ENCODE results near the gene ST3GAL3. TPM values are rescaled to one million over a fixed set of nuclear protein-coding genes. Genes with fewer than 3 reads are reported as not detected.

The ST3GAL3 gene
- total RNA-seq, 1 donor from 2014 or later = 14.9 TPM

- H3K4me1 Mint-ChIP-seq (ENCODE audit: unreplicated experiment) = peaks cover 4% of the 10 kb centered on the region
- H3K27ac Mint-ChIP-seq (ENCODE audit: unreplicated experiment) = no peak overlapping the region
- peaks cover 4% of the 10 kb centered on the region for H3K36me3 Mint-ChIP-seq (ENCODE audit: low read depth, unreplicated experiment)
- no peak overlapping the region for H3K4me3 Mint-ChIP-seq (ENCODE audit: unreplicated experiment)
- no peak for DNase-seq (ENCODE audit: low spot score)
- TF ChIP-seq CTCF (IDR thresholded peaks at IDR 0.05; ENCODE audit: unreplicated experiment) = no peak
- H3K9me3 Mint-ChIP-seq (ENCODE audit: unreplicated experiment) = no peaks in the 10 kb centered on the region
- no peaks in the 10 kb centered on the region for H3K27me3 Mint-ChIP-seq (ENCODE audit: unreplicated experiment)
These were observed 142.3 kb downstream of the ST3GAL3 start for GRCh38 chr1:43849670-43850069.

GRCh38 chr1:43850591-43851233 is 143.4 kb downstream of the ST3GAL3 start:
- peaks cover 7% of the 10 kb centered on the region for H3K36me3 Mint-ChIP-seq (ENCODE audit: low read depth, unreplicated experiment)
- no peak overlapping the region for H3K4me3 Mint-ChIP-seq (ENCODE audit: unreplicated experiment)
- H3K27me3 Mint-ChIP-seq (ENCODE audit: unreplicated experiment) = no peaks in the 10 kb centered on the region
- H3K27ac Mint-ChIP-seq (ENCODE audit: unreplicated experiment) = no peak overlapping the region
- DNase-seq (ENCODE audit: low spot score) = no peak
- peaks cover 4% of the 10 kb centered on the region for H3K4me1 Mint-ChIP-seq (ENCODE audit: unreplicated experiment)
- H3K9me3 Mint-ChIP-seq (ENCODE audit: unreplicated experiment) = no peaks in the 10 kb centered on the region
- no peak for TF ChIP-seq CTCF (IDR thresholded peaks at IDR 0.05; ENCODE audit: unreplicated experiment)

DNA sequence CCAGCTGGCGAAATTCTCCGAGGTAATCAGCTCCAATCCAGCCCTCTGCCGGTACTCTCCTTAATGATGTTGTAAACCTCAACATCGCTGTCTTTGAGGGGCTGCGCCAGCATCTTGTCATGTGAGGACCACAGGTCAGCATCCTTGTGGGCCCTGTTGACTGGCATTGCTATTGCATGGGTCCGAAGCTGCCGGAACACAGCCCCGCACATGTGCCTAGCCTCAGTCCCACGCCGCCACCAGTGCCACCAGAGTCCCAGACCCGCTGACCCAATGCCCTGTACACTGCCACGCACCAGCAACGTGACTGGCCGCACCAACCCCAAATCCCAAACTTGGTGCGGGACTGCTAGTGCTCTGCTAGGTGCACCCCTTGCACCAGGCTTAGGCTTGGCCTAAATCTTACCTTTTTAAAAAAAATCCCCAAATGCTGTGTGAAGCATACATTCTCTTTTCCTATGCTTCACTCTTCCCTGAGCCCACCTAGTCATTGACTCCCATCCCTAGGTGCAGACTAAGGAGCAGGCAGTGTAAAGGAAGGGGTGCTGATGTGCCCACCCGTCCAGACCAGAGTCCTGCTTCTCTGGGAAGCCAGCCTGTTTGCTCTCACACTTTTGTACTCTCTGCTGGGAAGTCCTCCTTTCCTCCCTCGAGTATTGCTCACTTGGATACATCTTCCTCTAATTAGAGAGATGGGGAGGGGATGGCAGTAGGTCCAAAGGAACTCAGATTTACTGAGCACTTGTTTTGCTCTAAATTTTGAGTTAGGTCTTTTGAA is 144.4 kb downstream of the ST3GAL3 start:
- no peak for DNase-seq (ENCODE audit: low spot score)
- Mint-ChIP-seq H3K4me1 (ENCODE audit: unreplicated experiment) (peaks cover 4% of the 10 kb centered on the region), H3K9me3 (ENCODE audit: unreplicated experiment) (no peaks in the 10 kb centered on the region), H3K27ac (ENCODE audit: unreplicated experiment) (no peak overlapping the region), H3K27me3 (ENCODE audit: unreplicated experiment) (no peaks in the 10 kb centered on the region), H3K36me3 (ENCODE audit: low read depth, unreplicated experiment) (peaks cover 7% of the 10 kb centered on the region), H3K4me3 (ENCODE audit: unreplicated experiment) (no peak overlapping the region)
- no peak for TF ChIP-seq CTCF (IDR thresholded peaks at IDR 0.05; ENCODE audit: unreplicated experiment)

GRCh38 chr1:43853161-43853921 is 146.0 kb downstream of the ST3GAL3 start:
- no peak overlapping the region for H3K27ac Mint-ChIP-seq (ENCODE audit: unreplicated experiment)
- peaks cover 7% of the 10 kb centered on the region for H3K36me3 Mint-ChIP-seq (ENCODE audit: low read depth, unreplicated experiment)
- TF ChIP-seq CTCF (IDR thresholded peaks at IDR 0.05; ENCODE audit: unreplicated experiment) = no peak
- no peak overlapping the region for H3K4me3 Mint-ChIP-seq (ENCODE audit: unreplicated experiment)
- no peaks in the 10 kb centered on the region for H3K9me3 Mint-ChIP-seq (ENCODE audit: unreplicated experiment)
- no peak for DNase-seq (ENCODE audit: low spot score)
- H3K27me3 Mint-ChIP-seq (ENCODE audit: unreplicated experiment) = peaks cover 3% of the 10 kb centered on the region
- peaks cover 9% of the 10 kb centered on the region for H3K4me1 Mint-ChIP-seq (ENCODE audit: unreplicated experiment)

Measured in endothelial cell (in vitro differentiated cells).